GM19035 (cell line): ENCODE data around the gene MTHFD2L.
A peak's percentile ranks its signal among the peaks of the same experiment; 100 is the strongest.
"Not testable (repeated sequence)": the region's sequence is repeated elsewhere in the genome, so short reads cannot be mapped to it uniquely, and the experiment has no call there.

ENCODE experiments used
- ATAC-seq: cut with Tn5 transposase; IDR thresholded peaks from one replicate; pipeline ENCODE4 v1.9.1; 2021; ENCODE audit not compliant: unreplicated experiment

Gene MTHFD2L

DNA sequence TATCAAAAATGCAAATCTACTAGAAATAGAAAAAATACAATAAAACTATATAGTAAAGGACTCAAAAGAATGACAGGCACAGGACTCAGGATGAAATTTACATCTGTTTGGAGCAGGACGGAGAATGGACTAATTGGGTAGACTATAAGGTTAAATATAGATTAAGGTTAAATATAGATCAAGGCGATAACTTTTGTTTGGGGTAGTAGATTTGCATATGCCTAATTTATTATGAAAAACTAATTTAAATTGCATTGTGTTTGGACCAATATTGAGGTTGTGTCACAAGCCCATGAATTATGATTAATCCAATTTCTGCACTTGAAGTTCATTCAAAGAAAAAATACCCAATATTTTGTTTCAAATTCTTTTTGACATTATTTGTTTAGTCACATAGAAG, 31.0 kb downstream of the MTHFD2L start:
- no peak for ATAC-seq

DNA sequence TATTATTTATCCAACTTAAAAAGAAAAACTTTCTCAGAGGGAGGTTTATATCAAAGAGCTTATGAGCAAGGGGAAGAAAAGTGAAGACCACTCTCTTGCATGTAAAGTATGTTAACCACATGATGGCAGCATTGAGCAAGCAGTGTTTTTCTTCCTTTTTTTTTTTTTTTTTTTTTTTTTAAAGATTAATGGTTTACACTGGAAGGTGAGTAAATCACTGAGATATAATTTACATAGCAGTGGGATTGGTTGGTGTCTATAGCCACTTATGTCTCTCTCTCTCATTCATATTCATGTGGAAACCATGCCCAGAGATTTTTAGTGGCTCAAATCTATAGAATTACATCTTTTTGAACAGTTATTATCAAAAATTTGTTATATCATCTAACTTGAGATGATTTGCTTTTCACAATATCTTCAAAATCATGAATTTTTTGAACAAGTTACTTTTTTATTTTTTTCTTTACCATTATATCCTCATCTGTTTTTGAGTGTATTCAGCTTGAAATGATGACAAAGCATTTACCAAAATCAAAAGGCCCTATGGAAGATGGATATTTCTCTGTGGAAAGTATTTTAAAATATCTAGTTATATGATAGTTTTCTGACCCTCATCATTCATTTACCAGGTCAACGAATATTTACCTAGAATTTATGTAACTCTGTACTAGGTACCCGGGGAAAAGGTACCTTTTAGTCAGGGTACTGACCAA, 31.6 kb downstream of the MTHFD2L start:
- ATAC-seq: peak; percentile 73

DNA sequence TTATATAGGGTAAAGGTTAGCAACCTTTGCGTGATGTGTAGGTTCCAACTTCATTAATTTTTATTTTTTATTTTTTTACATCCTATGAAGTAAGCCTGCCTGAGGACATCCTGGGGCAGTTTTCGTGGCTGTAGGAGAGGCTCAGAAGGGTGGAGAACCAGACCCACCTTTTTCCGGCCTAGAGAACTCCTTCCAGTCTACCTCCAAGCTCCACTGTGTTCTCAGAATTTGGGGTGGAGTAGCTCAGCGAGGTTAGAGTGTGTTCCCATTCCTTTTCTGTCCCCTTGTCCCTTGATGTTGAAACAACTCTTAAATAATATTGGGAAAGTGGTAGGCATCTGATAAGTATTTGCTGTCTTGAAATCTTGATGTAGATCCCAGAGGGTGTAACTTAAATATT, 32.4 kb downstream of the MTHFD2L start:
- no peak for ATAC-seq

DNA sequence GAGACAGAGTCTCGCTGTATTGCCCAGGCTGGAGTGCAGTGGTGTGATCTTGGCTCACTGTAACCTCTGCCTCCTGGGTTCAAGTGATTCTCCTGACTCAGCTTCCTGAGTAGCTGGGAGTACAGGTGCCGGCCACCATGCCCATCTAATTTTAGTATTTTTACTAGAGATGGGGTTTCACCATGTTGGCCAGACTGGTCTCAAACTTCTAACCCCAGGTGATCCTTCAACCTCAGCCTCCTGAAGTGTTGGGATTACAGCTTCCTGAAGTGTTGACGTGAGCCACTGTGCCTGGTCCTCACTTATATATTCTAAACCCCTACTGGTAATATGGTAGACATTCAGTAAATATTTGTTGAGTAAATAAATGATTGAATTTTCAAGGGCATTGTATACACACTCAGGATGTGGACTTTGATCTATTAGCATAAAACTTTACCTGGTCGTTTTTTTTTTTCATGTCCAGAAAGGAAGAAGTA, 33.0 kb downstream of the MTHFD2L start:
- ATAC-seq: no peak

DNA sequence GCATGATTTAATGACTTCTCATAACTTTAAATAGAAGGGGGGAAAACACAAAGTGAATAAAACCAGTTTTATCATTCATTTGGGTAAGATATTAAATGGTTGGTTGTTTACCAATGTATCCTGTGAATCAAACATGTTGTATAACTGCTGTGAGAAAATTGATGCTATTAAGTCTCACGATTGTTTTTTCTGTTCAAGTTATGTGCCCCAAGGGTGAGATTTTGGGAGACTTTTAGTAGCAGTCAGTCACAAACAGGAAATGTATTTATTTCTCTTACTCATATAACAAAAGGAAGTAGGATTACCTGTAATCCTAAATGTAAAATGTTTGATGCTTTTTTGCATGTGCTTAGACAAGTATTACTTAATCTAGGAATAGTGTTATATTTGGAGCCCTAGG, 39.2 kb downstream of the MTHFD2L start:
- ATAC-seq: peak; percentile 51

DNA sequence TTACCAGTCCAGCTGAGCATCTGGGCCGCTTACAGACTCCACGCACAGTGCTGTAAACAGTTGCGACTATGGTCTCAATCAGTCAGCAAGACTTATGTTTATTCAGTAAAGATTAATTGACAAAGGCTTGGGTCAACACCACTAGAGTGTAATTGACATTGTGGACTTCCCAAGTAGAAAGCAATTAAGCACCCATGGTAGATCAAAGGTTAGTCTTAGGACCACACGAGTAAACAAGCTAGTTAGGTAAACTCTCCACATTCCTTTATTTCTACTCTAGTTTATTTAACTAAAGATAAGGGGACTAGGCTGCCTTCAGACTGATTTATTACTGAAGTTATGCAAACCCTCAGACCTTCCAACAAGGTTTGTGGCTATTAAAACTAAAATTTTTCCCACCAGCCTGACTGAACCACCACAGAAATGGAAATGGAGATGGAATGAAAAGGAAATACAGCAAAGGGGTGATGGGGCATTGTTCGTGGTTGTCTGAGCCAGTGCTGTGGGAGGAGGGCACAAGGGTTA, 44.2 kb downstream of the MTHFD2L start:
- no peak for ATAC-seq

DNA sequence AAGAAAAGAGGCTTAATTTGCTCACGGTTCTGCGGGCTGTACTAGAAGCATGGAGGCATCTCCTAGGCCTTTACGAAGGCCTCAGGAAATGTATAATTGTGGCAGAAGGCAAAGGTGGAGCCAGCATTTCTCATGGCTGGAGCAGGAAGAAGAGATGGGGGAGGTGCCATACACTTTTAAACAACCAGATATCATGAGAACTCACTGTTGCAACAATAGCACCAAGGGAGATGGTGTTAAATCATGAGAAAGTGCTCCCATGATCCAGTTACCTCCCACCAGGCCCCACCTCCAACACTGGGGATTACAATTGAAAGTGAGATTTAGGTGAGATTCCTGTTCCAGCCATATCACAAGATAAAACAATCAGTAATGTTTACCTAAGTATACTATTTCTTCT, 45.5 kb downstream of the MTHFD2L start:
- no peak for ATAC-seq

DNA sequence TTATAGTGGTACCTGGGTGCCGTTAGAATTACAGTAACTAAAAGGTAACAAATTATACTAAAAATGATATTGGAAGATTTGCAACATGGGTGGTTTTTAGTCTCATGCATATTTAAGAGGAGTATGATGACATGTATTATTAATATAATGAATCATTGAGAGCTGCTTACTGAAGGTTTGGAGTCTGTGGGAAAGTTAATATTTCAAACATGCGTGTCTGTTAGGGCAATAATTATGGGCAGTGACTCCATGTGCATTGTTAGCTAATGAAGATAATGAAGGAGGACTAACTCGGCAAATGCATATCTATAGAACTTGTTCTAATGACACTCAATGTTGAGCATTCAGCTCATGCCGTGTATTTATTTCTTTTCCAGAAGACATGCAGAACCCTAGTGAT, 47.1 kb downstream of the MTHFD2L start:
- ATAC-seq: no peak

DNA sequence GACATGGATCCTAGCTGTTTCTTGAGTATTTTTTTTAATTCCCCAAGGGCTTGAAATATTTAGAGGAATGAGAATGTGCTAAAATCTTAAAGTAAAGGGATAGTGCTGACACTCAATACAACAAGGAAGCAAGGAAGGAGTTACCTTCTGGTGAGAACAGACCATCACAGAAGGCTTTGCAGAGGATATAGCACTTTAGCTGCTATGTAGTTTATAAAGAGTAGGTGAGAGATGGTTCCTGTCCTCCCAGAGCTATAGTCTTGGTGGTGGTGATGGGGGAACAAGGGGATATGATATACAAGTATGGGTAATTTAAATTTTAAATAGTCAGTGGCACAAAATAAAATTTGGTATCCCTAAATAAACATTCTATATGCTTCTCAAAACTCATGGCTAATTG, 47.6 kb downstream of the MTHFD2L start:
- no peak for ATAC-seq

DNA sequence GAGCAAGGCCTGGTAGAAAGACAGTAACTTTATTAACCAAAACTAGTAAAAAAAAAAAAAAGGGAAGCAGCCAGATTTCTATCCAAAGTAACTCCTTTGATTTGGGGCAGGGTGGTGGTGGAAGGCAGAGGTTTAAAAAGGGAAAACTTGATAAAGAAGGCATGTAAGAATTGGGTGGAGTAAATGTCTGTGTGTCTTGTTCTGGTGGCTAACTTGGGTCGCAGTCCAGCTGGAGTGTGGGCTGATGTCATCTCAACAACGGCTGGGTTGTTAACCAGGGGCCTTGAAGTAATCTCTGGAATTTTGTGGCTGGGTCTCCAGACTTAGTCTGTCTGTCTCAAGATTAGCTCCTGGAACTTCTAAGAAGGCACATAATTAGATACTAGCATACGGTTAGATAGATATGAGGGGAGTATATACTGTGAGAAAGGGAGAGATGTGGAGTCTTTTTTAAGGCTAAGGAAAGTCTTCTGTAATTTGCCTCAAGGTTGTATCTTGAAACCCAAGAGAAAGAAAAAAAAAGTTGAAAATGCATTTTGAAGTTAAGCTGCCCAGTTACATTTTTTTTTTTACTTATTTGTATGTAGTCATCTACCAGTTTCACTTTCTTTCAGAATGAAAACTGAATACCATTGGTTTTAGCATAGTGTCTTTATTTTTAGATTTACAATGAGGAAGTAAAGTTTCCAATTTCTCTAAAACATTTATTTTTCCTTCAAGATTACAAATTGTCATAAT, 48.3 kb downstream of the MTHFD2L start:
- peak; percentile 87 for ATAC-seq

DNA sequence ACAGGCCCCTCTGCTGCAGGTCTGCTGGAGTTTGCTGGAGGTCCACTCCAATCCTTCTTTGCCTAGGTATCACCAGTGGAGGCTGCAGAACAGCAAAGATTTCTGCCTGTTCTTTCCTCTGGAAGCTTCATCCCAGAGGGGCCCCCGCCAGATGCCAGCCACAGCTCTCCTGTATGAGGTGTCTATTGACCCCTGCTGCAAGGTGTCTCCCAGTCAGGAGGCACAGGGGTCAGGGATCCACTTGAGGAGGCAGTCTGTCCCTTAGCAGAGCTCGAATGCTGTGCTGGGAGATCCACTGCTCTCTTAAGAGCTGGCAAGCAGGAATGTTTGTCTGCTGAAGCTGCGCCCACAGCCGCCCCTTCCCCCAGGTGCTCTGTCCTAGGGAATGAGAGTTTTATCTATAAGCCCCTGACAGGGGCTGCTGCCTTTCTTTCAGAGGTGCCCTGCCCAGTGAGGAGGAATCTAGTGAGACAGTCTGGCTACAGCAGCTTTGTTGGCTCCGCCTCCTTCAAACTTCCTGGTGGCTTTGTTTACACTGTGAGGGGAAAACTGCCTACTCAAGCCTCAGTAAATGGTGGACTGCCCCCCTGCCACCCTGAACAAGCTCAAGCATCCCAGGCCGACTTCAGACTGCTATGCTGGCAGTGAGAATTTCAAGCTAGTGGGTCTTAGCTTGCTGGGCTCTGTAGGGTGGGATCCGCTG, 56.7 kb downstream of the MTHFD2L start:
- ATAC-seq: not testable (repeated sequence)

DNA sequence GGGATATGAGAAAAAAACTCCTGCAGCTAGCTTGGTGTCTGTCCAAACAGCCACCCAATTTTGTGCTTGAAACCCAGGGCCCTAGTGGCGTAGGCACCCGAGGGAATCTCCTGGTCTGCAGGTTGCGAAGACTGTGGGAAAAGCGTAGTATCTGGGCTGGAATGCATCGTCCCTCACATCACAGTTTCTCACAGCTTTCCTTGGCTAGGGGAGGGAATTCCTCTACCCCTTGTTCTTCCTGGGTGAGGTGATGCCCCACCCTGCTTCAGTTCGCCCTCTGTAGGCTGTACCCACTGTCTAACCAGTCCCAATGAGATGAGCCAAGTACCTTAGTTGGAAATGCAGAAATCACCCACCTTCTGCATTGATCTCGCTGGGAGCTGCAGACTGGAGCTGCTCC, 57.3 kb downstream of the MTHFD2L start:
- ATAC-seq: not testable (repeated sequence)

DNA sequence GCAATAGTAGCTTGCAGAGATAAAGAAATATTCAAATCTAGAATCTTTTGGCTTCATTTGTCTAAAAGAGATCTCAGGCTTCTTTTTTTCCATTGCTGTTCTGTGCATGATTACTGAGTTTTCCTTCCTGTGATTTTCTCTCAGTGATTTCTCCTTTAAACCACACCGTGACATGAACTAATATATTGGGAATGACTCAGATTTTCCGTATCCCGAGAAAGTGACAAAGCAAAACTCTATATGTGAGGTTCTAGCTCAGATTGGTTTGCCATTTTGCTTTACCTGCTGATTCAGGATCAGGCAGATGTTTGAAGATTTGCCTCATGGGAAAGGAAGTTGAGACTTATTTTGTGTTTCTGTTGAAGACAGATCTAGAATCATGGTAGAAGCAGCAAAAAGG, 59.4 kb downstream of the MTHFD2L start:
- ATAC-seq: no peak

DNA sequence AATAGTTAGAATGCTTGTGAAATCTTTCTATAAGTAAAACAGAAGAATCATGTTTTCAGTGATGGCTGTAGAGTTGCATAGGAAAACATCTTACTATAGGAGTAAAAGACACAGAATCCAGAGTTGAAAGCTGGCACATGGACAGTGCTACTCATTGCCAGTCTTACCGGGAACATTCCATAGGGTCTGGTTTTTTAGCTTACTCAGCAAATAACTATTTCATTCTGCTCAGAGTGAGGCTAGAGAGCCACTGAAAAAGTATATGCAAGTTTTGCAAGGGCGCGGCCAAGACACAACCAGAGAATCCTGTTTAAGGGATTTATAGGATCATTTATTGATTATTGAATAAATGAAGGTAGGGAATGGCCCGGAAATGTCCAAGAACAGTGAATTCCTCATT, 60.3 kb downstream of the MTHFD2L start:
- ATAC-seq: no peak

DNA sequence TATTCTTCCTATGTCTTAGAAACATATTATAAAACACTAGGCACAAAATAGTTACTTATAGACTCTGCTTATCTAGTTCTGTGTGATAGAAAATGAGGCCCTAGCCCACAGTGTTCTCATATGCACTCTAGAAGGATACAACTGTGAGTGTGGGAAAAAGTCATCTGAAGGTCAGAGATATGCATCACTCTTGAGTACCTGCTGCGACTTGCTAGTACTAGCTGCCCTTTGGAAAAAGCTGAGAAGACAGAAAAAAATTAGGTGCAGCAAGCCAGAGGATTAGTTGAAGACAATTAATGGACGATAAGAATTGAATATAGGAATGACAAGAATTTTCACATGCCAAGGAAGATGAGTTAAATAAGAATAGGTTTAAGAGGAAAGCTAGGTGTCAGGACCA, 61.3 kb downstream of the MTHFD2L start:
- ATAC-seq: no peak

DNA sequence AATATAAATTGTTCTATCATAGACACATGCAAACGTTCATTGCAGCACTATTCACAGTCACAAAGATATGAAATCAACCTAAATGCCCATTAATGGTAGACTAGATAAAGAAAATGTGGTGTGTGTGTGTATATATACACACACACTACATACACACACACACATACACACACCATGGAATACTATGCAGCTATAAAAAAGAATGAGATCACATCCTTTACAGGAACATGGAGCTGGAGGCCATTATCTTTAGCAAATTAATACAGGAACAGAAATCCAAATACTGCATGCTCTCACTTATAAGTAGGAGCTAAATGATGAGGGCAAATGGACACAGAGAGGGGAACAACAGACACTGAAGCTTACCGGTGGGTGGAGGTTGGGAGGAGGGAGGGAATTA, 65.2 kb downstream of the MTHFD2L start:
- ATAC-seq: no peak

DNA sequence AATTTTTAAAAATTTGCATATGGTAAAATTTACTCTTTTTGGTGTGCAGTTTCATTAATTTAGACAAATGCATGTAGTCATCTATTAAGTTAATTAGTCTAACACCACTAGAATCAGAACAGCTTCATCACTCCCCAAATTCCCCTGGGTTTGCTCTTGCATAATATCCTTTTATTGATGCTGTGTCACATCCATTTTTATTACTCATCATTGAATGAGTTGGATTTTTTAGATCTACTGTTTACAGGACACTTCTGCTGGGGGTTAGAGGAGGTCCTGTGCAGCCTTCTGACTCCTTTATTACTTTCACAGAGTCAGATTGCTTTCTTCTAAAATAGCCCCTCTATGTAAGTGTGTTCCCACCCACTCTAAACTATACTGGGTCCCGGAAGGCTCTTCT, 65.9 kb downstream of the MTHFD2L start:
- ATAC-seq: no peak

DNA sequence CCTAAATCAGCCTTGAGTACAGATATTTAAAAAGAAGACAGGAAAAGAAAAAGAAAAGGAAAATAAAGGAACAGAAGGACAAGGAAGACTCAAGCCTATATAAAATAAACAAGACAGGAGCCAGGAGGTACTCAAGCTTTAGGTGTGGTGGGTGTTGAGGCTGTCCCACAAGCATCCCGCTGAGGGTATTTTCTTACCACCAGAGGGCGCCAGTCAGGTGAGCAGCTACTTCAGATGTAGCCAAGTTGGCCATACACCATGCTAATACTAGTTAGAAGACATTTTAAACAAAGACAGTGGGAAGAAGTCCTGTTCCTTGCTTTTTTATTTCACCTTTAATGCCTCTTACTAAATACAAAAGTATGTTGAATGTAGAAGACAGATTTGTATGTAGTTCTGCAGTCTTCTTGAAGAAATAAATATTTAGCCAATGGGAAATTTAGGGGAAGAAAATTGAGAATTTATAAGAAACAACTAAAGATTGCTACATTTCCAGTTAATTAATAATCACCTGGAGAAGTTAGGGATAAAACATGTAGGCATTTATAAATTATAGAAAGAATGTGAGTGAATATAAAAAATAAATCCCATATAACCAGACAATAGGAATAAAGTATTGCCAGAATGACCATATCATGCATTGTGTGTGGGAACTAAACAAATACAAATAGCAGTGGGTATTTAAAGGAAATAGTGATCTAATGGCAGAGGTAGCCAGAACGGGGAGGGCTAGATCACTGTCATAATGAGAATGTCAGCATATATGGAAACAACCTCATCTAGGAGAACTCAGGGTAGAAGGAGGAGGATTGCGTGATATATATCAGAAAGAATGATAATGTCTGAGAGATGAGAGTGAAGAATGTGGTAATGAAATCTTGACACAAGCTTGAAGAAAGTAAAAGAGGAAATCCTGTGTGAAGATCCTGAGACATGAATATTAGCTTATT, 71.0 kb downstream of the MTHFD2L start:
- peak; percentile 84 for ATAC-seq

DNA sequence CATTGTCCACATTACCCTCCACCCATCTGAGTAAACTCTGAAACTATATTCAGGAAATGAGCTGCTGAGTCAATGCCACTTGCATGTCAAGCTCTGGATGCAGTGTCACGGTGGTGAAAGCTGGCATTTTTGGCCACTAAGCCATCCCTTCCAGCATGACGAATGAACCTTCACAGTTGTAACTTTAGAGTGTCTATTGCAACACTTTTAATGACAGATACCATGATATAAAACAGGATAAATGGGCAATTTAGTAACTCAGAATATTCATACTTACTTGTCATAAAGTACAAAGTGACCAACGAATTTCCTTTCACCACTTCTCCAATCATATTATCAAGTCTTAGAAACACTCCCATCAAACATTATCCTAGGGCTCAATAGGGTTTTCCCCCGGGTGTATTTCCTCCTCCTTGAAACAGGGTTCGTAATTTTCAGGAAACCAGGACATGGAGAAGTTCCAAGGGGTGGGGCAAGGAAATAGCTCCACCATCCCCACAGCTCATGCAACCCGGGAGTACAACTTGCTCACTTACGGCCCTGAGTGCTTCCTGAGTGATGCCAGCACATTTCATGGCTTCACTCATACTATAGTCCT, 73.1 kb downstream of the MTHFD2L start:
- ATAC-seq: no peak

DNA sequence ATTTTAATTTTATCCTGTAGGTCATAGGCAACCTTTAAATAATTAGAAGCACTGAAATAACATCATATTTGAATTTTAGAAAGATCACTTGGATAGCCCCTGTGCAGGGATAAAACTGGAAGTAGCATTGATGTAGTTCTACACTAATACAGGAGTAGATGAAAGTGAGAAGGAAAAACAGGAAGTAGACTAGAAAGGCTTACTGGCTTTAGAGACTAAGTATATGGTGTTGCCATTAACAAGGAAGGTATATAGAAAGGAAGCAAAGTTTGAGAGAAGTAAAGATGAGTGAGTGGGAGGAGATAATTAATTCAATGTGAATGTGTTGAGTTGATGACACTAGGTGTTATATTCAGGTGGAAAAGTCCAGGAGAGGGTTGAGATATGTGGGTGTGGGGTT, 77.2 kb downstream of the MTHFD2L start:
- ATAC-seq: no peak
